ENCODE results near the gene SZT2.

- TF ChIP-seq KDM1A (IDR thresholded peaks at IDR 0.05; ENCODE audit: borderline replicate concordance) (no peak), RFX5 (IDR thresholded peaks at IDR 0.05; ENCODE audit: low read depth, low read length) (no peak), CTCF (IDR thresholded peaks at IDR 0.05 in 2 of 3, conservative IDR thresholded peaks at IDR 0.05 in 1 of 3; ENCODE audit: control insufficient read depth in 2 of 3, extremely low read depth in 1 of 3, insufficient read depth in 1 of 3, low read depth in 3 of 3, low read length in 3 of 3) (no peak), POLR2AphosphoS5 (IDR thresholded peaks at IDR 0.05; ENCODE audit: low read length) (no peak), TCF7 (IDR thresholded peaks at IDR 0.05; ENCODE audit: borderline replicate concordance) (no peak), MXI1 (IDR thresholded peaks at IDR 0.05; ENCODE audit: low read depth, low read length) (no peak), POLR2A (IDR thresholded peaks at IDR 0.05; ENCODE audit: low read depth, low read length) (no peak), SUZ12 (IDR thresholded peaks at IDR 0.05; ENCODE audit: unreplicated experiment) (no peak), RELA (IDR thresholded peaks at IDR 0.05; ENCODE audit: borderline replicate concordance, partially characterized antibody) (no peak), BCLAF1 (IDR thresholded peaks at IDR 0.05) (no peak)
Measured at GRCh38 chr1:43395523-43395922, 5.8 kb downstream of the SZT2 start.

Data from GM12878 (cell line).